Stimulated activated CD8-positive, alpha-beta memory T cell treated with anti-CD3 and anti-CD28 coated beads, Interleukin-7, amount 100 ng/mL, for 4 hours (primary cell): ENCODE results near the gene TGFBR2.

Experiments used
- DNase-seq, 2 donors: peaks; one replicate each; pipeline ENCODE4 v3.0.0-alpha.2; 2020; ENCODE audit warnings: low read depth in 2 of 2

The TGFBR2 gene

GRCh38 chr3:30719536-30719935, 113.1 kb downstream of the TGFBR2 start:
- no peak for DNase-seq

- DNase-seq: no peak
These were observed 114.3 kb downstream of the TGFBR2 start for GRCh38 chr3:30720586-30721313.

GRCh38 chr3:30721314-30721634, 114.9 kb downstream of the TGFBR2 start:
- DNase-seq: no peak

- DNase-seq: no peak
These were observed 116.8 kb downstream of the TGFBR2 start for GRCh38 chr3:30723211-30723610.

GRCh38 chr3:30724863-30725262, 118.5 kb downstream of the TGFBR2 start:
- DNase-seq: no peak

GRCh38 chr3:30728143-30728542, 121.7 kb downstream of the TGFBR2 start:
- no peak for DNase-seq

GRCh38 chr3:30729512-30729911, 123.1 kb downstream of the TGFBR2 start:
- no peak for DNase-seq

- DNase-seq: no peak
These were observed 123.5 kb downstream of the TGFBR2 start for GRCh38 chr3:30729936-30730335.

- DNase-seq: no peak
These were observed 124.6 kb downstream of the TGFBR2 start for GRCh38 chr3:30730967-30731366.

- no peak for DNase-seq
These were observed 126.8 kb downstream of the TGFBR2 start for GRCh38 chr3:30733209-30733608.

- DNase-seq: no peak
These were observed 127.3 kb downstream of the TGFBR2 start for GRCh38 chr3:30733696-30734095.

- no peak for DNase-seq
These were observed 131.5 kb downstream of the TGFBR2 start for GRCh38 chr3:30737743-30738499.

- DNase-seq: no peak
These were observed 132.2 kb downstream of the TGFBR2 start for GRCh38 chr3:30738605-30739004.

GRCh38 chr3:30741889-30742288, 135.5 kb downstream of the TGFBR2 start:
- no peak for DNase-seq

- no peak for DNase-seq
These were observed 136.6 kb downstream of the TGFBR2 start for GRCh38 chr3:30742796-30743619.
